ENCODE measurements around the gene CDK8. TPM values are rescaled to one million over a fixed set of nuclear protein-coding genes. Genes with fewer than 3 reads are reported as not detected.

CDK8 gene
- polyA plus RNA-seq, 3 donors: 3.0 to 10.9 (median 3.3) TPM

- Mint-ChIP-seq H3K4me3 (no peak overlapping the region), H3K36me3 (peaks cover 3 to 5% of the 10 kb centered on the region in 2 donors), H3K27ac (no peak overlapping the region), H3K9me3 (no peaks in the 10 kb centered on the region), H3K27me3 (ENCODE audit: low read depth in 3 of 3) (peaks cover 0 to 2% (median 0%) of the 10 kb centered on the region in 3 donors), H3K4me1 (peaks cover 1% of the 10 kb centered on the region)
- no peak overlapping the region for H3K4me2 ChIP-seq (replicated peaks; ENCODE audit: extremely low read depth, low read length, poor library complexity, severe bottlenecking)
- H3K36me3 ChIP-seq (replicated peaks in 1 of 2; ENCODE audit: control insufficient read depth in 1 of 2, insufficient read depth in 2 of 2, low read length in 2 of 2): no peaks in the 10 kb centered on the region
- H3K9me3 ChIP-seq (replicated peaks in 1 of 2; ENCODE audit: control insufficient read depth in 1 of 2, insufficient read depth in 1 of 2, low read length in 2 of 2): no peaks in the 10 kb centered on the region
- H3K27ac ChIP-seq (ENCODE audit: low read depth in 1 of 2, low read length in 2 of 2): no peak overlapping the region
- no peak overlapping the region for H2AFZ ChIP-seq (ENCODE audit: insufficient read depth, low read depth, low read length, poor library complexity, severe bottlenecking)
- H4K20me1 ChIP-seq (ENCODE audit: insufficient read depth, low read length): no peaks in the 10 kb centered on the region
- TF ChIP-seq CTCF (IDR thresholded peaks at IDR 0.05): no peak
- DNase-seq: no peak
- H3K27me3 ChIP-seq (ENCODE audit: control insufficient read depth in 2 of 2, insufficient read depth in 2 of 2, low read length in 2 of 2): no peaks in the 10 kb centered on the region
- no peaks in the 10 kb centered on the region for H3K4me1 ChIP-seq (ENCODE audit: control insufficient read depth in 1 of 2, insufficient read depth in 2 of 2, low read length in 2 of 2)
- no peaks in the 10 kb centered on the region for H3K79me2 ChIP-seq (ENCODE audit: insufficient read depth, low read length)
- H3K9ac ChIP-seq (ENCODE audit: insufficient read depth, low read length, poor library complexity, severe bottlenecking): no peak overlapping the region
- H3K4me3 ChIP-seq (replicated peaks in 1 of 3; ENCODE audit: low read depth in 2 of 3, low read length in 3 of 3): no peak overlapping the region
- intact Hi-C loops (cut with micrococcal nuclease): no loop called here
These were observed 122.5 kb downstream of the CDK8 start for GRCh38 chr13:26376430-26376829.

GRCh38 chr13:26377038-26377437 is 123.1 kb downstream of the CDK8 start:
- H4K20me1 ChIP-seq (ENCODE audit: insufficient read depth, low read length): no peaks in the 10 kb centered on the region
- H3K27ac Mint-ChIP-seq: peak overlapping the region in 1 of 7 donors; percentile 1
- no peak for DNase-seq

More at GRCh38 chr13:26377038-26377437, 123.1 kb downstream of the CDK8 start:
- peaks cover 0 to 2% (median 0%) of the 10 kb centered on the region in 3 donors for H3K27me3 Mint-ChIP-seq (ENCODE audit: low read depth in 3 of 3)
- Histone ChIP-seq H3K9ac (ENCODE audit: insufficient read depth, low read length, poor library complexity, severe bottlenecking) (no peak overlapping the region), H3K9me3 (replicated peaks in 1 of 2; ENCODE audit: control insufficient read depth in 1 of 2, insufficient read depth in 1 of 2, low read length in 2 of 2) (no peaks in the 10 kb centered on the region), H3K79me2 (ENCODE audit: insufficient read depth, low read length) (no peaks in the 10 kb centered on the region), H2AFZ (ENCODE audit: insufficient read depth, low read depth, low read length, poor library complexity, severe bottlenecking) (no peak overlapping the region), H3K36me3 (replicated peaks in 1 of 2; ENCODE audit: control insufficient read depth in 1 of 2, insufficient read depth in 2 of 2, low read length in 2 of 2) (no peaks in the 10 kb centered on the region), H3K27ac (ENCODE audit: low read depth in 1 of 2, low read length in 2 of 2) (no peak overlapping the region), H3K4me1 (ENCODE audit: control insufficient read depth in 1 of 2, insufficient read depth in 2 of 2, low read length in 2 of 2) (no peaks in the 10 kb centered on the region), H3K4me2 (replicated peaks; ENCODE audit: extremely low read depth, low read length, poor library complexity, severe bottlenecking) (no peak overlapping the region), H3K27me3 (ENCODE audit: control insufficient read depth in 2 of 2, insufficient read depth in 2 of 2, low read length in 2 of 2) (no peaks in the 10 kb centered on the region), H3K4me3 (replicated peaks in 1 of 3; ENCODE audit: low read depth in 2 of 3, low read length in 3 of 3) (no peak overlapping the region)
- no peak overlapping the region for H3K4me3 Mint-ChIP-seq
- peak; percentile 35 for TF ChIP-seq CTCF (IDR thresholded peaks at IDR 0.05)
- H3K36me3 Mint-ChIP-seq: peaks cover 3 to 5% of the 10 kb centered on the region in 2 donors
- no peaks in the 10 kb centered on the region for H3K9me3 Mint-ChIP-seq
- intact Hi-C loops (cut with micrococcal nuclease): no loop called here
- H3K4me1 Mint-ChIP-seq: peaks cover 1% of the 10 kb centered on the region
